SIG-M5 (cell line): ENCODE data around the gene PLPPR2.
"Not testable (repeated sequence)": the region's sequence is repeated elsewhere in the genome, so short reads cannot be mapped to it uniquely, and the experiment has no call there.

Source experiments
- DNase-seq: peaks from one replicate; lab custom pipeline; 2025; lab: John Stamatoyannopoulos, UW

PLPPR2 gene

DNA sequence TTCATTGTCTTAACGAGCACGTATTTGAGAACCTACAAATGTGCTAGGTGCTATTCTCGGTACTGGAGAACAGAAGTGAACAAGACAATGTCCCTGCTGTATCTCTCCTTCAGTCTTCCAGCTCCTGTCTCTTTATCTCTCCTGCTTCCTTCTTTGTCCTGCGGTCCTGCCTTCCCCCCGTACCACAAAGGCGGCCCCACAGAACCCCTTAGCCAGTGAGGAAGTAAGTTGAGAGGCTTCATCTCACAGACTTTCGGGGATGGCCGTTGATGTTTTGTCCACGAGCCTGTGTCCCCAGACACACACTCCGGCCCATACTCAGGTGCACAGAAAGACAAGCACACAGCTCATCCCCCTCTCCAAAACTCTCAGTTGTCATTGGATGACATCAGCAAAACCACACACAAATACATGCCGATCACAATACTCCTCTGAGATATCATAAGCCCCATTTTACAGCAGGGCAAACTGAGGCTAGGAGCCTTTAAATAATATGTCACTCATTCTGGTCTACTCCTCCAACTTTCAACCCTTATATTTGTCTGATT, 18.7 kb downstream of the PLPPR2 start:
- no peak for DNase-seq

DNA sequence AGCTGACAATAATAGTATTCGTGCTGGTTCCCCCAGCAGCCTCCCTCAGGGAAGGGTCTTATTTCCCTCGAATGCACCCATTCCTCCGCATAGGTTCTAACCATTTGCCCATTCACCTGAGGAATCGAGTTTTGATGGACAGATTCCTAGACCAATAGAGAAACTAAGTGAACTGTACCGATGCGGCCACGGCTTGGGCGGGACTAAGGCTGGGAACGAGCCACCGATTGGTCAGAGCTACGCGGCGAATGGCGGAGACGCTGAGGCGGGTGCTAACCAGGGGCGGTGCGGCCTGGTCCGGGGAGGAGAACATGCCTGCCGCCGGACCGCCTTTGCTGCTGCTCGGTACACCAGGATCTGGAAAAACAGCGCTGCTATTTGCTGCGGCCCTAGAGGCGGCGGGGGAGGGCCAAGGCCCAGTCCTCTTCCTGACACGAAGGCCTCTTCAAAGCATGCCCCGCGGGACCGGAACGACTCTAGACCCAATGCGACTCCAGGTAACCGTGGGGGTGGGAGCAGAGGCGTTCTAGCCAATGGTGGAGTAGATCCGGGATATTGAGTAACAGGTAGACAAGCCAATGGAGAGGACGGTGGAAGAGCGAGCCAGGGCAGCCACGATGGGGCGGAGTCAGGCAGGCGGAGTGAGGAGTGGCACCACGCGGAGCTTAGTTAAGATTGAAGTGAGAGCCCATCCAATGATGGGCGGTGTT, 19.4 kb downstream of the PLPPR2 start, which contains the start of gene SWSAP1:
Gene SWSAP1, plus strand, starts transcription at position 234 of the 710 bp plus-strand sequence. Its CDS starts 15 bp downstream, at position 249.
- DNase-seq, result peak; percentile 98

GRCh38 chr19:11375143-11375948, 20.1 kb downstream of the PLPPR2 start:
- no peak for DNase-seq

GRCh38 chr19:11377237-11377636, 22.0 kb downstream of the PLPPR2 start:
- DNase-seq, result no peak

GRCh38 chr19:11377756-11378155, 22.5 kb downstream of the PLPPR2 start:
- DNase-seq, result no peak

DNA sequence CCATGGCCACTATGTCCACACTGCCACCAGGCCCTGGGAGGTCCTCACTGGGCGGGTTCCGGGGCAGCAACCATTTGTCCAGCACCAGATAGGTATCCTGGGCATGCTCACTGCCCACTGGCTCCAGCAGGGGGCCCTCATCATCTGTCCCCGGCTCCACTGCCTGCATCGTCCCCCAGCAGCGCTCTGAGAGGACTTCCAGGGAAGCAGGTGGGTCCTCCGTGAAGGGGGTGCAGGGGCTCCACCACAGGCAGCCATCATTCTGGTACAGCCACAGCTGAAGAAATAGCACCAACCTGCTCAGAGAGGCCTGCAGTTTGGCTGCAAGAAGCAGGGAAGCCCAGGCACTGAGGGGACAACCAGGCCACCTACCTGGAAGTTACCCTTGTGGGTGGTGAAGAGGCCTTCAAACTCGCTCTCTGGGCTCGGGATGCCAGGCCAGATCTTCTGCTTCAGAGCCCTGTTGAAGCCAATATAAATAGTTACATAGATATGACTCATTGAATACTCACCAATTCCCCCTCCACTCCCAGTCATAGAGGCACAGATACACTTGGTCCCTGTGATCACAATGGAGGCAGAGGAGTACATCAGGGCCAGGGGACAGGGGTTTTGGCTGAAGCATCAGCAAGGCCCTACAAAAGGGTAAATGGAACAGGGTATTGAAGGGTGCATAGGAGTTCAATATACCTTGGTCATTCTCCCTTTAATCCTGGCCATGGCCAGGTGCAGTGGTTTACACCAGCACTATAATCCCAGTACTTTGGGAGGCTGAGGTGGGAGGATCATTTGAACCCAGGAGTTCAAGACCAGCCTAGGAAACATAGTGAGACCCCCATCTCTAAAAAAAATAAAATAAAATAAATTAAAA, 23.3 kb downstream of the PLPPR2 start:
- DNase-seq, result no peak

DNA sequence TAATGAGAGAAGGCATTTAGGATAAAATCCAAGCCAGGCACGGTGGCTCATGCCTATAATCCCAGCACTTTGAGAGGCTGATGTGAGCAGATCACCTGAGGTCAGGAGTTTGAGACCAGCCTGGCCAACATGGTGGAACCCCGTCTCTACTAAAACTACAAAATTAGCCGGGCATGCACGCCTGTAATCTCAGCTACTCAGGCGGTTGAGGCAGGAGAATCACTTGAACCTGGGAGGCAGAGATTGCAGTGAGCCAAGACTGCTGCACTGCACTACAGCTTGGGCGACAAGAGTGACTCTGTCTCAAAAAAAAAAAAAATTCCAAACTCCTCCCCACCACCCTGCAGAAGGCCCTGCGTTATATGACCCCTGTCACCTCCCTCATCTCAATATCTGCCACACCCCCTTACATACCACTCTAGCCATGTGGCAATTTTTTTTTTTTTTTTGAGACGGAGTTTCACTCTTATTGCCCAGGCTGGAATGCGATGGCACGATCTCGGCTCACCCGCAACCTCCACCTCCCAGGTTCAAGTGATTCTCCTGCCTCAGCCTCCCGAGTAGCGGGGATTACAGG, 24.1 kb downstream of the PLPPR2 start:
- not testable (repeated sequence) for DNase-seq

DNA sequence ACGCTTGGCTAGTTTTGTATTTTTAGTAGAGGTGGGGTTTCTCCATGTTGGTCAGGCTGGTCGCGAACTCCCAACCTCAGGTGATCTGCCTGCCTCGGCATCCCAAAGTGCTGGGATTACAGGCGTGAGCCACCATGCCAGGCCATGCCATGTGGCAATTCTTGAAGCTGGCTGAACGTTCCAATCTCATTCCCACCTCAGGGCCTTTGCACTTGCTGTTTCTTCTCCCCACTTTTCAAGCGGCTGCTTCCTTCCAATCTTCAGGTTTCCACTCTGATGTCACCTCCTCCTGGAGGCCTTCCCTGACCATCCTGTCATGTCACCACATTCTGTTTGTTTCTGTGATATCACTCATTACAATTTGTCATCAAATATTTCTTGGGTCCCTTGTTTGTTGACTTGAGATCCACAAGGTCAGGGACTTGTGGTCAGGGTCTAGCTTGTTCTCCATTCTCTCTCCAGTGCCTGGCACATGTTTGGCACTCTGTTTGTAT, 24.7 kb downstream of the PLPPR2 start:
- no peak for DNase-seq

GRCh38 chr19:11380653-11381537, 25.7 kb downstream of the PLPPR2 start:
- DNase-seq, result peak; percentile 81

- DNase-seq, result no peak
Observed at GRCh38 chr19:11382898-11383705, 27.9 kb downstream of the PLPPR2 start.

DNA sequence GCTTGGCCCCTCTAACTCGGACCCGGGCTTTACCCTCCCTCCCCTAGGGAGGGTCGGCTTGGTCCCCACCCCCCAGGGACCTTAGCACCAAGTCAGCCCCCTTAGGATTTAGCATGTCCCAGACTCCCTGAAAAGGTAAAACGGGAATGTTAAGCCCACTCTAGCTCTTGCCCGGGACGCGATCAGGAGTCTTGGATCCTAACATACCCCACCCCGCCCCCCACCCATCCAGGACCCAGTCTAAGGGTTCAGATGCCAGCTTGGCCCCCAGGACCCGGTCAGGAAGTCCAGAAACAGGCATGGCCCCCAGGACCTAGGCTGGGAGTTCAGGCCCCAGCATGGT, 28.4 kb downstream of the PLPPR2 start:
- DNase-seq, result no peak

- DNase-seq, result no peak
Observed at GRCh38 chr19:11384778-11385129, 29.5 kb downstream of the PLPPR2 start.

DNA sequence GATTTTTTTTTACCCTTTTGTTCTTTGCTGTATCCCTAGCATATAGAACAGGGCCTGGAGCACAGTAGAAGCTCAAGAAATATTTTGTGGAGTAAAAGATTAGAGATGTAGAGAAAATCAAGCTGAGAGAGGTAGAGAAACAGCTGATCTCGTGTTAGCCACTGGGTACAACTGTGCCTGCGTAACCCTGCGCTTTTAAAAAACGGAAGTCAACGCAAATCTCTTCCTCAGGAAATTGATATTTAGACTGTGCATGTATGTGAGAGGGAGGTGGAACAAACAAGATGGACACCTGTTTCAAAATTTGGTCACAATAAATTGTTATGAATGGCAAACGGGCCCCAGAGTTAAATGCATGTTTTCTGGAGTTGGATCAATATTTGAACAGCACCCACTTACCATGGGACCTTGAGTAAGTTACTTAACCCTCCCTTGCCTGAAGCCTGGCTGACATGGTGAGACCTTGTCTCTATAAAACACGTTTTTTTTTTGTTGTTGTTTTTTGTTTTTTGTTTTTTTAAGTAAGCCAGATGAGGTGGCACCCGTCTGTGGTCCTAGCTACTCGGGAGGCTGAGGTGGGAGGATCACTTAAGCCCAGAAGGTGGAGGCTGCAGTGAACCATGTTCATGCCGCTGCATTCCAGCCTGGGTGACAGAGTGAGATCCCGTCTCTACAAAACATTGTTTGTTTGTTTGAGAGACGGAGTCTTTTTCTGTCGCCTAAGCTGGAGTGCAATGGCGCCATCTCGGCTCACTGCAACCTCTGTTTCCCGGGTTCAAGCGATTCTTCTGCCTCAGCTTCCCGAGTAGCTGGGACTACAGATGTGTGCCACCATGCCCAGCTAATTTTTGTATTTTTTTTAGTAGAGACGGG, 32.2 kb downstream of the PLPPR2 start:
- no peak for DNase-seq

GRCh38 chr19:11390359-11390758, 35.1 kb downstream of the PLPPR2 start:
- no peak for DNase-seq

GRCh38 chr19:11390933-11391680, 35.9 kb downstream of the PLPPR2 start:
- DNase-seq, result no peak

- DNase-seq, result no peak
Observed at GRCh38 chr19:11397089-11397610, 41.9 kb downstream of the PLPPR2 start.

DNA sequence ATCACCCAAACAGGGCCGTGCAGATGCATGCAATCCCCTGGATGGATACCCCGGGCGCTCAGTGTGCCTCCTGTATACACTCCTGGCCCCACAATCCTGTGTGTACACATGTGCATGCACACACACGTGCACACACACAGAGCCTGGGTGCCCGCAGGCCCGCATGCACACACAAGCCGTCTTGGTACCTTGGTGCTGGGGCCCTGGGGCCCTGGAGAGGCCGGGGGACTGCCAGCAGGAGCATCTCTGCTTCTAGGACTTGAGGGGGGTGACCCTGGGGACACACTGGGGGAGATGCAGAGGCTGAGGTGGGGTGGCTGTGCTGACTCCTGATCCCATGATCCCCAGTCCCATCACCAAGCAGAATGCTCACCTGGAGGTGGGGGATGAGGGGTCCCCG, 44.4 kb downstream of the PLPPR2 start:
- no peak for DNase-seq

DNA sequence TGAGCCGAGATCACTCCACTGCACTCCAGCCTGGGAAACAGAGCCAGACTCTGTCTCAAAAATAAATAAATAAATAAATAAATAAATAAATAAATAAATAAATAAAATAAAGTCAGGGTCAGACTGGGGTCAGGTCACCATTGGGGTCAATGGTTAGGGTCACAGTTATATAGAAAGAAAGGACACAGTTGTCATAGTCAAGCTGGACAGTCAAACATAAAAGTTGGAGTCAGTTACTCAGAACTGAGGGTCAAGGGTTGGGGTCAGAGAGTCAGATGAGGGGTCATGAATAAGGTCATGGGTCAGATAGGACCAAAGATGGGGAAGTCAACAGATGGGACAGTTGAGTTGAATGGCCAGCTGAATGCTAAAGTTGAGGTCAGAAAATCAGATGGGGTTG, 45.6 kb downstream of the PLPPR2 start:
- DNase-seq, result no peak
